Measurements from ENCODE around the gene SDK1.
"Not testable (repeated sequence)": the region's sequence is repeated elsewhere in the genome, so short reads cannot be mapped to it uniquely, and the experiment has no call there.

The SDK1 gene

DNA sequence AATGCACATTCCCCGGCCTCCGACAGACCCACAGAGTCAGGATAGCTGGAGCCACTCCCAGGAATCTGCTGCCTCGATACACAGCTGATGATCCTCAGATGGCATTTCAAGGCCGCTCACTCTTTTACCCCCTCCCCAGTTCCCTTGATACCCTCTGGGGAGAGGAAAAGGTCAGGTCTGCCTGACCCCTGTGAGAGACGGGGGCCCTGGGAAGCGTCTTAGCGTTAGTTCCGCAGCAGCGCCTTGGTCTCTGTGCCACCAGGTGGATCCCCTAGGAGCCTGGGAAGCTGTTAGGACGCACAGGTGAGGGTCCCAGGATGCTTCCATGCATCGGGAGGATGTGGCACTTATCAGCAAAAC, 960.5 kb downstream of the SDK1 start:
- Histone ChIP-seq H3K27me3 (peaks cover 15% of the 10 kb centered on the region), H3K9me3 (no peaks in the 10 kb centered on the region)
- TF ChIP-seq, protein P1, sequence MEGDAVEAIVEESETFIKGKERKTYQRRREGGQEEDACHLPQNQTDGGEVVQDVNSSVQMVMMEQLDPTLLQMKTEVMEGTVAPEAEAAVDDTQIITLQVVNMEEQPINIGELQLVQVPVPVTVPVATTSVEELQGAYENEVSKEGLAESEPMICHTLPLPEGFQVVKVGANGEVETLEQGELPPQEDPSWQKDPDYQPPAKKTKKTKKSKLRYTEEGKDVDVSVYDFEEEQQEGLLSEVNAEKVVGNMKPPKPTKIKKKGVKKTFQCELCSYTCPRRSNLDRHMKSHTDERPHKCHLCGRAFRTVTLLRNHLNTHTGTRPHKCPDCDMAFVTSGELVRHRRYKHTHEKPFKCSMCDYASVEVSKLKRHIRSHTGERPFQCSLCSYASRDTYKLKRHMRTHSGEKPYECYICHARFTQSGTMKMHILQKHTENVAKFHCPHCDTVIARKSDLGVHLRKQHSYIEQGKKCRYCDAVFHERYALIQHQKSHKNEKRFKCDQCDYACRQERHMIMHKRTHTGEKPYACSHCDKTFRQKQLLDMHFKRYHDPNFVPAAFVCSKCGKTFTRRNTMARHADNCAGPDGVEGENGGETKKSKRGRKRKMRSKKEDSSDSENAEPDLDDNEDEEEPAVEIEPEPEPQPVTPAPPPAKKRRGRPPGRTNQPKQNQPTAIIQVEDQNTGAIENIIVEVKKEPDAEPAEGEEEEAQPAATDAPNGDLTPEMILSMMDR (IDR thresholded peaks at IDR 0.05), result no peak

DNA sequence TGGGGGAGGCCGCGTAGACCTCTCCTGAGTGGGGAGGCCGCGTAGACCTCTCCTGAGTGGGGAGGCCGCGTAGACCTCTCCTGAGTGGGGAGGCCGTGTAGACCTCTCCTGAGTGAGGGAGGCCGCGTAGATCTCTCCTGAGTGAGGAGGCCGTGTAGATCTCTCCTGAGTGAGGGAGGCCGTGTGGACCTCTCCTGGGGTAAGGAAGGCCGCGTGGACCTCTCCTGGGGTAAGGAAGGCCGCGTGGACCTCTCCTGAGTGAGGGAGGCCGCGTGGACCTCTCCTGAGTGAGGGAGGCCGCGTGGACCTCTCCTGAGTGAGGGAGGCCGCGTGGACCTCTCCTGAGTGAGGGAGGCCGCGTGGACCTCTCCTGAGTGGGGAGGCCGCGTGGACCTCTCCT, 963.2 kb downstream of the SDK1 start:
- not testable (repeated sequence) for H3K9me3 ChIP-seq; H3K27ac ChIP-seq; H3K4me1 ChIP-seq (ENCODE audit: control insufficient read depth in 1 of 2, insufficient read depth in 1 of 2, low read depth in 1 of 2, low read length in 1 of 2); H3K4me3 ChIP-seq (ENCODE audit: low read depth in 1 of 2, low read length in 1 of 2); H3K36me3 ChIP-seq
- H3K27me3 ChIP-seq, result peaks cover 15% of the 10 kb centered on the region

More for the DNA sequence above, 960.5 kb downstream of the SDK1 start:
- no peaks in the 10 kb centered on the region for H3K4me1 ChIP-seq (ENCODE audit: control insufficient read depth in 1 of 2, insufficient read depth in 1 of 2, low read depth in 1 of 2, low read length in 1 of 2)
- H3K27ac ChIP-seq, result no peak overlapping the region
- H3K36me3 ChIP-seq, result no peaks in the 10 kb centered on the region
- H3K4me3 ChIP-seq (ENCODE audit: low read depth in 1 of 2, low read length in 1 of 2), result no peak overlapping the region

- peaks cover 15% of the 10 kb centered on the region for H3K27me3 ChIP-seq
- H3K27ac ChIP-seq, result no peak overlapping the region
These were observed 964.0 kb downstream of the SDK1 start for GRCh38 chr7:4265066-4265465.

DNA sequence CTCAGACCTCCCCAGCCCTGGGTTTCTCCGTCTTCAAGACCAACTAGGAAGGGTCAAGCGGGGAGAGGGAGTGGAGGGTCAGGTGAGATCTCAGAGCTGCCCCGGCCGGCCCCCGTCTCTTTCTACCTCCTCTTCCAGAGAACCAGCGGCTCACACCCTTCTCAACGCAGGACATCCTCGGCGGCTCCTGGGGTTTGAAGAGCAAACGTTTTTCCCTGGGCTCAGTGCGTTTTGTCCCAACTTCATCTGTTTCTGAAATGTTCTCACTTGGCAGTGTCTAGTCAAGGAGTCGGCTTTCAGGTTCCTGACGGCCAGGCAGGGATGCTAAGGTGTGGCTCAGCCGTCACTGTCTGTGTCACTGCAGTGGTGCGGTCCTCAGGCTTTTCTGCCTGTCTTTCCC, 964.6 kb downstream of the SDK1 start:
- H3K4me3 ChIP-seq (ENCODE audit: low read depth in 1 of 2, low read length in 1 of 2), result no peak overlapping the region
- H3K36me3 ChIP-seq, result no peaks in the 10 kb centered on the region
- no peaks in the 10 kb centered on the region for H3K4me1 ChIP-seq (ENCODE audit: control insufficient read depth in 1 of 2, insufficient read depth in 1 of 2, low read depth in 1 of 2, low read length in 1 of 2)
- H3K27me3 ChIP-seq, result peaks cover 15% of the 10 kb centered on the region
- H3K9me3 ChIP-seq, result no peaks in the 10 kb centered on the region
- TF ChIP-seq, protein P1 (IDR thresholded peaks at IDR 0.05), result no peak
- no peak overlapping the region for H3K27ac ChIP-seq

More at GRCh38 chr7:4265066-4265465, 964.0 kb downstream of the SDK1 start:
- no peaks in the 10 kb centered on the region for H3K36me3 ChIP-seq
- TF ChIP-seq, protein P1 (IDR thresholded peaks at IDR 0.05), result no peak
- H3K4me1 ChIP-seq (ENCODE audit: control insufficient read depth in 1 of 2, insufficient read depth in 1 of 2, low read depth in 1 of 2, low read length in 1 of 2), result no peaks in the 10 kb centered on the region
- no peaks in the 10 kb centered on the region for H3K9me3 ChIP-seq
- no peak overlapping the region for H3K4me3 ChIP-seq (ENCODE audit: low read depth in 1 of 2, low read length in 1 of 2)

- Histone ChIP-seq H3K36me3 (no peaks in the 10 kb centered on the region), H3K4me3 (ENCODE audit: low read depth in 1 of 2, low read length in 1 of 2) (no peak overlapping the region), H3K9me3 (no peaks in the 10 kb centered on the region), H3K4me1 (ENCODE audit: control insufficient read depth in 1 of 2, insufficient read depth in 1 of 2, low read depth in 1 of 2, low read length in 1 of 2) (no peaks in the 10 kb centered on the region), H3K27me3 (peaks cover 15% of the 10 kb centered on the region), H3K27ac (no peak overlapping the region)
- TF ChIP-seq, protein P1 (IDR thresholded peaks at IDR 0.05), result no peak
These were observed 965.4 kb downstream of the SDK1 start for GRCh38 chr7:4266270-4267040.

- Histone ChIP-seq H3K4me1 (ENCODE audit: control insufficient read depth in 1 of 2, insufficient read depth in 1 of 2, low read depth in 1 of 2, low read length in 1 of 2) (no peaks in the 10 kb centered on the region), H3K36me3 (no peaks in the 10 kb centered on the region), H3K27ac (no peak overlapping the region), H3K4me3 (ENCODE audit: low read depth in 1 of 2, low read length in 1 of 2) (no peak overlapping the region), H3K9me3 (no peaks in the 10 kb centered on the region), H3K27me3 (peaks cover 15% of the 10 kb centered on the region)
- TF ChIP-seq, protein P1 (IDR thresholded peaks at IDR 0.05), result no peak
These were observed 966.4 kb downstream of the SDK1 start for GRCh38 chr7:4267341-4268039.
